Liver (tissue), 3 donors: ENCODE measurements around the gene ANK3.

ENCODE experiments used
- CTCF ChIP-seq: fragments of 150-350 bp; IDR thresholded peaks from 2 replicates; pipeline ENCODE4 v1.5.1; 2017; ENCODE audit warnings: improper control_type of control experiment, low read depth, low read length; ENCODE audit not compliant: missing input control
- FOXA2 ChIP-seq: IDR thresholded peaks from 2 replicates; pipeline ENCODE4 v1.6.1; 2016; ENCODE audit warnings: antibody characterized with exemption
- HNF4G ChIP-seq: IDR thresholded peaks from 2 replicates; pipeline ENCODE4 v1.6.1; 2016; ENCODE audit warnings: antibody characterized with exemption
- JUND ChIP-seq, 2 donors: IDR thresholded peaks; 2 replicates each; pipeline ENCODE4 v1.6.1; 2016; ENCODE audit warnings: antibody characterized with exemption in 2 of 2
- RAD21 ChIP-seq, 2 donors: IDR thresholded peaks; 2 replicates each; pipeline ENCODE4 v1.6.1; 2016; ENCODE audit warnings: antibody characterized with exemption in 2 of 2, mild to moderate bottlenecking in 2 of 2
- RXRA ChIP-seq, 2 donors: IDR thresholded peaks; 2 replicates each; pipeline ENCODE4 v1.6.1; 2017 to 2018; ENCODE audit warnings: antibody characterized with exemption in 2 of 2, mild to moderate bottlenecking in 1 of 2
- SP1 ChIP-seq: IDR thresholded peaks from 2 replicates; pipeline ENCODE4 v1.6.1; 2018; ENCODE audit warnings: antibody characterized with exemption, mild to moderate bottlenecking
- TAF1 ChIP-seq: conservative IDR thresholded peaks from 2 replicates; pipeline ENCODE4 v1.6.1; 2016; ENCODE audit warnings: antibody characterized with exemption, mild to moderate bottlenecking
- YY1 ChIP-seq: IDR thresholded peaks from 2 replicates; pipeline ENCODE4 v1.6.1; 2016; ENCODE audit warnings: antibody characterized with exemption, mild to moderate bottlenecking
- TF ChIP-seq, protein P1 (sequence below): IDR thresholded peaks from 2 replicates; pipeline ENCODE4 v1.6.1; 2016; ENCODE audit warnings: antibody characterized with exemption, mild to moderate bottlenecking
- donor health status: healthy.
- donor health status: healthy.

- TF ChIP-seq CTCF (no peak), YY1 (no peak), TAF1 (no peak), HNF4G (no peak), FOXA2 (no peak), SP1 (no peak), RAD21 (IDR thresholded peaks at IDR 0.05) (no peak), JUND (IDR thresholded peaks at IDR 0.05) (no peak), RXRA (IDR thresholded peaks at IDR 0.05) (no peak)
- TF ChIP-seq, protein P1, sequence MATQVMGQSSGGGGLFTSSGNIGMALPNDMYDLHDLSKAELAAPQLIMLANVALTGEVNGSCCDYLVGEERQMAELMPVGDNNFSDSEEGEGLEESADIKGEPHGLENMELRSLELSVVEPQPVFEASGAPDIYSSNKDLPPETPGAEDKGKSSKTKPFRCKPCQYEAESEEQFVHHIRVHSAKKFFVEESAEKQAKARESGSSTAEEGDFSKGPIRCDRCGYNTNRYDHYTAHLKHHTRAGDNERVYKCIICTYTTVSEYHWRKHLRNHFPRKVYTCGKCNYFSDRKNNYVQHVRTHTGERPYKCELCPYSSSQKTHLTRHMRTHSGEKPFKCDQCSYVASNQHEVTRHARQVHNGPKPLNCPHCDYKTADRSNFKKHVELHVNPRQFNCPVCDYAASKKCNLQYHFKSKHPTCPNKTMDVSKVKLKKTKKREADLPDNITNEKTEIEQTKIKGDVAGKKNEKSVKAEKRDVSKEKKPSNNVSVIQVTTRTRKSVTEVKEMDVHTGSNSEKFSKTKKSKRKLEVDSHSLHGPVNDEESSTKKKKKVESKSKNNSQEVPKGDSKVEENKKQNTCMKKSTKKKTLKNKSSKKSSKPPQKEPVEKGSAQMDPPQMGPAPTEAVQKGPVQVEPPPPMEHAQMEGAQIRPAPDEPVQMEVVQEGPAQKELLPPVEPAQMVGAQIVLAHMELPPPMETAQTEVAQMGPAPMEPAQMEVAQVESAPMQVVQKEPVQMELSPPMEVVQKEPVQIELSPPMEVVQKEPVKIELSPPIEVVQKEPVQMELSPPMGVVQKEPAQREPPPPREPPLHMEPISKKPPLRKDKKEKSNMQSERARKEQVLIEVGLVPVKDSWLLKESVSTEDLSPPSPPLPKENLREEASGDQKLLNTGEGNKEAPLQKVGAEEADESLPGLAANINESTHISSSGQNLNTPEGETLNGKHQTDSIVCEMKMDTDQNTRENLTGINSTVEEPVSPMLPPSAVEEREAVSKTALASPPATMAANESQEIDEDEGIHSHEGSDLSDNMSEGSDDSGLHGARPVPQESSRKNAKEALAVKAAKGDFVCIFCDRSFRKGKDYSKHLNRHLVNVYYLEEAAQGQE, result no peak
These were observed 46.4 kb downstream of the ANK3 start for GRCh38 chr10:60343254-60343653.
